Skin of body (tissue), 2 donors: ENCODE data around the gene FCRLB. TPM values are rescaled to one million over a fixed set of nuclear protein-coding genes. Genes with fewer than 3 reads are reported as not detected.
"Not testable (repeated sequence)": the region's sequence is repeated elsewhere in the genome, so short reads cannot be mapped to it uniquely, and the experiment has no call there.

Source experiments
- DNase-seq: peaks from one replicate; lab custom pipeline; 2025; lab: John Stamatoyannopoulos, UW
- total RNA-seq: library from RNA; depleted of rRNA; stranded (reverse); fragments of >200 nt; gene quantifications from one replicate; pipeline ENCODE4 v1.2.3, GENCODE V29; 2014

Gene FCRLB
- total RNA-seq = 0.39 TPM

- no peak for DNase-seq
Measured at GRCh38 chr1:161720956-161721737, at the start of gene FCRLB. FCRLB (plus strand) TSS chr1:161721544; CDS start chr1:161722673, 1,129 bp downstream.

- DNase-seq = not testable (repeated sequence)
Measured at GRCh38 chr1:161673437-161673836, 47.9 kb upstream of the FCRLB start.

- not testable (repeated sequence) for DNase-seq
Measured at GRCh38 chr1:161674447-161674846, 46.9 kb upstream of the FCRLB start.

GRCh38 chr1:161674908-161675307, 46.4 kb upstream of the FCRLB start:
- not testable (repeated sequence) for DNase-seq

GRCh38 chr1:161676441-161676840, 44.9 kb upstream of the FCRLB start:
- DNase-seq = no peak

- no peak for DNase-seq
Measured at GRCh38 chr1:161676958-161677689, 44.2 kb upstream of the FCRLB start.

GRCh38 chr1:161678500-161678899, 42.8 kb upstream of the FCRLB start:
- no peak for DNase-seq

- no peak for DNase-seq
Measured at GRCh38 chr1:161681879-161682278, 39.5 kb upstream of the FCRLB start.

- no peak for DNase-seq
Measured at GRCh38 chr1:161688946-161689345, 32.4 kb upstream of the FCRLB start.

GRCh38 chr1:161691846-161692245, 29.5 kb upstream of the FCRLB start:
- DNase-seq = no peak

- DNase-seq = not testable (repeated sequence)
Measured at GRCh38 chr1:161693020-161693712, 28.2 kb upstream of the FCRLB start.

GRCh38 chr1:161698302-161698701, 23.0 kb upstream of the FCRLB start:
- DNase-seq = not testable (repeated sequence)

GRCh38 chr1:161702250-161702649, 19.1 kb upstream of the FCRLB start:
- no peak for DNase-seq

GRCh38 chr1:161705537-161705936, 15.8 kb upstream of the FCRLB start:
- DNase-seq = no peak

- DNase-seq = no peak
Measured at GRCh38 chr1:161706113-161706481, 15.2 kb upstream of the FCRLB start.

- no peak for DNase-seq
Measured at GRCh38 chr1:161706482-161707347, 14.6 kb upstream of the FCRLB start, which contains the start of gene FCRLA. FCRLA (plus strand) TSS chr1:161707229; CDS start chr1:161707265, 36 bp downstream.

GRCh38 chr1:161707503-161707902, 13.8 kb upstream of the FCRLB start:
- no peak for DNase-seq

- DNase-seq = no peak
Measured at GRCh38 chr1:161709373-161709772, 12.0 kb upstream of the FCRLB start.

GRCh38 chr1:161710560-161710959, 10.8 kb upstream of the FCRLB start:
- DNase-seq = no peak

- DNase-seq = no peak
Measured at GRCh38 chr1:161718559-161719324, 2.6 kb upstream of the FCRLB start.

GRCh38 chr1:161719325-161719611, 2.1 kb upstream of the FCRLB start:
- no peak for DNase-seq
